A549 (cell line): ENCODE data around the gene OR2T10.
"Not testable (repeated sequence)": the region's sequence is repeated elsewhere in the genome, so short reads cannot be mapped to it uniquely, and the experiment has no call there.

Source experiments
- CBX2 ChIP-seq: fragments of 200-600 bp; sonication (generic); IDR thresholded peaks from 2 replicates; pipeline ENCODE4 v1.6.1; 2016; ENCODE audit warnings: low read depth, mild to moderate bottlenecking, borderline replicate concordance
- CHD2 ChIP-seq: fragments of 150-350 bp; IDR thresholded peaks from 2 replicates; pipeline ENCODE4 v1.6.1; 2014; ENCODE audit warnings: low read length; ENCODE audit not compliant: partially characterized antibody
- CTCF ChIP-seq: fragments of >200 bp; sonication (Bioruptor Twin); formaldehyde crosslinking; IDR thresholded peaks from 3 replicates; pipeline ENCODE4 v1.5.1; 2016
- FOSL2 ChIP-seq, 2 experiments: fragments of 450-650 bp in 1 of 2; fragments of >200 bp in 1 of 2; sonication (Bioruptor Twin) in 1 of 2; formaldehyde crosslinking; IDR thresholded peaks; 2 replicates each; pipeline versions ENCODE4 v1.5.0 to v1.6.1; 2016 to 2020; ENCODE audit warnings: mild to moderate bottlenecking in 1 of 2, moderate library complexity in 1 of 2
- GATA3 ChIP-seq: IDR thresholded peaks from 2 replicates; pipeline ENCODE4 v1.6.1; 2012; ENCODE audit warnings: borderline replicate concordance
- JUN ChIP-seq, 2 experiments: fragments of >200 bp; sonication (Bioruptor Twin); formaldehyde crosslinking; IDR thresholded peaks; 2 replicates in 1 of 2; 3 replicates in 1 of 2; pipeline ENCODE4 v1.6.1; 2016 to 2017
- NFE2L2 ChIP-seq: fragments of 150-350 bp; conservative IDR thresholded peaks from 2 replicates; pipeline ENCODE4 v1.6.1; 2014; ENCODE audit warnings: low read length
- NR3C1 ChIP-seq: fragments of >200 bp; sonication (Bioruptor Twin); formaldehyde crosslinking; IDR thresholded peaks from 3 replicates; pipeline ENCODE4 v1.6.1; 2017
- PBX3 ChIP-seq: IDR thresholded peaks from 2 replicates; pipeline ENCODE4 v1.6.1; 2012
- POLR2A ChIP-seq: IDR thresholded peaks from 2 replicates; pipeline ENCODE4 v1.6.1; 2012; ENCODE audit warnings: mild to moderate bottlenecking, low read length
- RAD21 ChIP-seq, 2 experiments: fragments of >200 bp in 1 of 2; sonication (Bioruptor Twin) in 1 of 2; formaldehyde crosslinking in 1 of 2; IDR thresholded peaks in 1 of 2; conservative IDR thresholded peaks in 1 of 2; 2 replicates in 1 of 2; 3 replicates in 1 of 2; pipeline ENCODE4 v1.6.1; 2012 to 2018; ENCODE audit warnings: inconsistent platforms in 1 of 2
- SREBF2 ChIP-seq: fragments of 450-650 bp; IDR thresholded peaks from 2 replicates; pipeline ENCODE4 v1.6.1; 2014; ENCODE audit warnings: mild to moderate bottlenecking, moderate library complexity

GRCh38 chr1:248640906-248641305 is 43.4 kb upstream of the OR2T10 start:
- TF ChIP-seq POLR2A; CTCF; PBX3; JUN (IDR thresholded peaks at IDR 0.05); RAD21 (conservative IDR thresholded peaks at IDR 0.05 in 1 of 2, IDR thresholded peaks at IDR 0.05 in 1 of 2); CHD2; CBX2; NR3C1; NFE2L2; GATA3; FOSL2 (IDR thresholded peaks at IDR 0.05); FOSL2 (CRISPR knock-in tag; IDR thresholded peaks at IDR 0.05); SREBF2: not testable (repeated sequence)
